Measurements from ENCODE around the gene KIAA0513. TPM values are rescaled to one million over a fixed set of nuclear protein-coding genes. Genes with fewer than 3 reads are reported as not detected.

KIAA0513 gene
- total and polyA plus RNA-seq, 10 of the 15 experiments (the other 5 are each of a cell fraction or from before 2014, with no cell fraction given) = 0.14 to 5.8 (median 2.0) TPM

GRCh38 chr16:84988328-84989080 is 39.1 kb upstream of the KIAA0513 start:
- BruUV-seq (replicated peaks) = no TSS peak
- no peaks in the 10 kb centered on the region for H3K4me1 ChIP-seq (ENCODE audit: control insufficient read depth, insufficient read depth, low read length)
- H3K9ac ChIP-seq (ENCODE audit: control insufficient read depth, insufficient read depth, low read length) = no peak overlapping the region
- FAIRE-seq (no peak), ATAC-seq (no peak), DNase-seq (ENCODE audit: low read depth, low spot score) (no peak)
- no peaks in the 10 kb centered on the region for H3K9me3 ChIP-seq (replicated peaks; ENCODE audit: control insufficient read depth, insufficient read depth, low read length)
- H2AFZ ChIP-seq (ENCODE audit: control insufficient read depth, low read depth, low read length) = no peak overlapping the region
- H4K20me1 ChIP-seq (ENCODE audit: control insufficient read depth, insufficient read depth) = no peaks in the 10 kb centered on the region
- H3K27ac ChIP-seq (ENCODE audit: control insufficient read depth, insufficient read depth) = no peak overlapping the region
- ChIA-PET CTCF (interaction anchor here (3.6 kb wide), 1 partner anchor 17 kb away, joined by 14 read pairs; no protein-coding TSS in a partner anchor), RAD21 (ENCODE audit: unreplicated experiment) (no interaction called here), POLR2A (no interaction called here), SMC1A (ENCODE audit: uncharacterized antibody, unreplicated experiment) (no interaction called here)
- H3K4me2 ChIP-seq (ENCODE audit: control insufficient read depth, insufficient read depth) = no peak overlapping the region
- 91% methylated on average over 16 of the region's 16 CpGs for WGBS (ENCODE audit: insufficient coverage, insufficient replicate concordance, low lambda C conversion rate, missing lambda C conversion rate)
- intact Hi-C loops (cut with micrococcal nuclease; ENCODE audit: unreplicated experiment) = no loop called here
- in situ Hi-C loops (cut with MboI) = no loop called here
- peaks cover 23 to 33% of the 10 kb centered on the region in 2 experiments; a peak in 3 of 4 replicates for H3K36me3 ChIP-seq (ENCODE audit: control insufficient read depth in 2 of 2, insufficient read depth in 2 of 2, low read length in 1 of 2)
- H3K79me2 ChIP-seq (ENCODE audit: control insufficient read depth, insufficient read depth, low read length) = no peaks in the 10 kb centered on the region; the same call in 1 of the 2 replicates
- H3K27me3 ChIP-seq (replicated peaks in 1 of 2; ENCODE audit: control insufficient read depth in 2 of 2, insufficient read depth in 2 of 2, low read length in 1 of 2) = no peaks in the 10 kb centered on the region
- no peak overlapping the region for H3K4me3 ChIP-seq
- TF ChIP-seq IKZF1 (conservative IDR thresholded peaks at IDR 0.05) (no peak), SREBF1 (IDR thresholded peaks at IDR 0.05; ENCODE audit: low read length) (no peak), ZBTB11 (CRISPR knock-in tag; IDR thresholded peaks at IDR 0.05) (no peak), CUX1 (IDR thresholded peaks at IDR 0.05; ENCODE audit: insufficient replicate concordance, low read depth, low read length) (no peak), ZNF217 (IDR thresholded peaks at IDR 0.05) (no peak), RELA (IDR thresholded peaks at IDR 0.05; ENCODE audit: borderline replicate concordance, partially characterized antibody) (no peak), RCOR1 (conservative IDR thresholded peaks at IDR 0.05; ENCODE audit: low read depth, low read length) (no peak), ZNF687 (IDR thresholded peaks at IDR 0.05) (no peak), TCF7 (IDR thresholded peaks at IDR 0.05; ENCODE audit: borderline replicate concordance) (no peak)

Measured in GM12878 (cell line).